ENCODE data around the gene E2F2.

DNA sequence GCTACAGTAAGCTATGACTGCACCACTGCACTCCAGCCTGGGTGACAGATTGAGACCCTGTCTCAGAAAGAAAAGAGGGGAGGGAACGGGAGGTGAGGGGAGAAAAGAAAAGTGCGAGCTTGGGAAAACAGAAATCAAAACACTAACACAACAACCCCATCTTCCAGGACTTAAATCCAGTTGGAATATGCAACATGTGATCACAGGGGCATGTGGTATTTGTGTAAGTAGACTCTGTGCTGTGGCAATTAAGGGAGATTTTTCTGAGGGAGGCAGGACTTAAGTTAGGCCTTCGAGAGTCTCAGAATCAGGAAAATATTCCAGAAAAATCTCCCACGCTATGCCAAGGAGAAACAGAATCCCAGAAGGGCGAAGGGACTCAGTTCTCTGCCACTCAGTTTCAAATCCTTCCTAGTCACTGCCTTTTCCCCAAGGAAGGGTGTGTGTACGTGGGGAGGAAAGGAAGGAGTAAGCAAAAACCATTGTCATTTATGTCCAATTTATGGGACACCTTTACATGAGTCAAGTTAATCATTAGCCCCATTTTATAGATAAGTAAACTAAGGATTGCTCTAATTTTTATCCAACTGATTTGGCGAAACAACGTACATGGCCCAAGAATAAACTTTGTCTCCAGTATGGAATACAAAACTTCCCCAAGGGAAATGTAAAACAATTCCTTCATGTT is 16.0 kb upstream of the E2F2 start:
- TF ChIP-seq CTCF (conservative IDR thresholded peaks at IDR 0.05; ENCODE audit: low read depth, low read length) (no peak), EZH2 (IDR thresholded peaks at IDR 0.05; ENCODE audit: borderline replicate concordance, low read depth, low read length, poor library complexity, severe bottlenecking) (no peak)

Measured in A673 (cell line).